ENCODE data around the gene ADAM30. TPM values are rescaled to one million over a fixed set of nuclear protein-coding genes. Genes with fewer than 3 reads are reported as not detected.
"Not testable (repeated sequence)": the region's sequence is repeated elsewhere in the genome, so short reads cannot be mapped to it uniquely, and the experiment has no call there.

The ADAM30 gene
- total RNA-seq, 1 experiment from 2014 or later, result not detected

DNA sequence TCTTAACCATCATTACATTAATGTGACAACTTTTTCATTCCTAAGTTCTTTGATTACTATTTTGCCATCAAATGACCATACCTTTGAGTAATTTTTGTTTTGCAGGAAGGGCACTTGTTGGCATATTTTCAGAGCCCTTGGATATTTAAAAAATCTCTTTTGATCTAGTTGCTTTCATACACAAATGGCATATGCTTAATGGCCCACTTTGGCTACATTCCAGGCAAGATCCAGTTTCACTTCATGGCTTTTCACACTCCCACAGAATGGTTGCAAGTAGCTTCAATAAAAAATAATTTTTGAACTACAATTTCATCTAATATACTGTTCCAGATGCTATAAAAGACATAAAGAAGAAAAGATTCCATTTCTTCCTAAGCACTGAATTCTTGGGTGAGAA lies 18.1 kb downstream of the ADAM30 start:
- DNase-seq (ENCODE audit: low spot score), result no peak

DNA sequence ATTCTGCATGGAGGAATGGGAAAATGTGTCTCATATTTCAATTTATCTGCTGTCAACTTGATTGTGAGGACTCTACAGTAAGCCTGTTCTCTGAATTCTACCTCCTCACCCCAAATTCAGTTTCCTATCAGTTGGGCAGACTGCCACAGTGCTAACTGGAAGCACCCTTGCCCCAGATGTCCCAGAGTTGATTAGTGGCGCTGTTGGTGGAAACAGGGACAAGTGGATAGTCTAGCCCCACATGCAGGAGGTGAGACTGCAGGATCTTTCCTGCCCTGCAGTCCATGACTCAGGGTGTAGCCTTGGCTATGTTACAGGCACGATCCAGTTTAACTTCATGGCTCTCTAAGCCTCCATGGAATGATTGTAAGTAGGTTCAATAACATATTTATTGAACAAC lies 22.1 kb downstream of the ADAM30 start:
- DNase-seq (ENCODE audit: low spot score), result no peak

DNA sequence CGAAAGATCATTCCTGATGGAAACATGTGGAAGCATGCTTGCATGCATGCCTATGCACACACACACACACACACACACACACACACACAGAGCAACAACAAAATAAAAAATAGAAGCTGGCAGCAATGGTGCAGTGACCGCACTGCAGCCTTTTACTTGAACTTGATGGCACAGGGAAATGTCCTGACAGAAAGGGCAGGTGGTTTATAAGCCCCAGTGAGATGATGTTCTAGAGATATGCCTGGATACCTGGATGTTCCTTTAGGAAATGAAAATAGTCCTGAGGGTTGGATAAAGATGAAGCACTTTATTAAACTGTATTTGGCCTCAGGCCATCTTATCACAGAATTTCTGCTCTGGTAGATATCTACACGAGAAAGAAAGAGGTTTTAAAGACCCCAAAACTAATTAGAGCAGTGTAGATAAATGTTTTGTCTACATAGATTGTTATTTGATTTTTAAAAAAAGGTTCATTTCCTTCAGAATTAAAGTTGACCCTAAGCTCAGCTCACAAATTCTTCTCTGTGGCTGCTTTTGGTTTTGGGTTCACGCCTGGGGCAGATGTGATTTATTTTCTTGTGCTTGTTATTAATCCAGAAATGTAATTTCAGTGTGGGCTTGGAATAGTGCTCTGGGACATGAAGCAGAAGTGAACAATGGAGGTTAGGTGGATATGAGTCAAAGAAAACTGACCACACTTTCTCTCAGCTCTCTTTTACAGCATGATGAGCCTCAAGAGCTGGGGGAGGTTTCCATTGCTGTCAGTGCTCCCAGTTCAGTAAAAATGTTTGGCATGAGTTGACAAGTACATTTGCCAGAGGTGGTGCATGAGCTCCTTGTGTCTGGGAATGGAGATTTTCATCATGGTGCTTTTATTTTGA lies 22.9 kb downstream of the ADAM30 start:
- DNase-seq (ENCODE audit: low spot score), result no peak

DNA sequence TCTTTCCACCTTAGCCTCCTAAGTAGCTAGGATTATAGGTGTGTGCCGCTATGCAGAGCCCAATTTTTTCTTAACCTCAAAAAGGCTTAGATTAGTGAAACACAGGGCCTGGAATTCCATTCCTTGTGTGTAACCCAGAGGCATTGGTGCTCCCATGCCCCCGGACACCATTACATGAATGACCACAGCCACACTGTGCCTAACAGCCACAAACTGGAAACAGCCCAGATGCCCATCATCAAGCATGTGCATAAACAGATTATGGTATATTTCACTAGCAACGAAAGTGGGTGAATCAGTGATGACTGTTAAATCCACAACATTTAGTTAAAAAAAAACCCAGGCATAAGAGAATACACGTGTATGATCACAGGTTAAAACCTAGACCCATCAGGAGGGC lies 24.4 kb downstream of the ADAM30 start:
- no peak for DNase-seq (ENCODE audit: low spot score)

DNA sequence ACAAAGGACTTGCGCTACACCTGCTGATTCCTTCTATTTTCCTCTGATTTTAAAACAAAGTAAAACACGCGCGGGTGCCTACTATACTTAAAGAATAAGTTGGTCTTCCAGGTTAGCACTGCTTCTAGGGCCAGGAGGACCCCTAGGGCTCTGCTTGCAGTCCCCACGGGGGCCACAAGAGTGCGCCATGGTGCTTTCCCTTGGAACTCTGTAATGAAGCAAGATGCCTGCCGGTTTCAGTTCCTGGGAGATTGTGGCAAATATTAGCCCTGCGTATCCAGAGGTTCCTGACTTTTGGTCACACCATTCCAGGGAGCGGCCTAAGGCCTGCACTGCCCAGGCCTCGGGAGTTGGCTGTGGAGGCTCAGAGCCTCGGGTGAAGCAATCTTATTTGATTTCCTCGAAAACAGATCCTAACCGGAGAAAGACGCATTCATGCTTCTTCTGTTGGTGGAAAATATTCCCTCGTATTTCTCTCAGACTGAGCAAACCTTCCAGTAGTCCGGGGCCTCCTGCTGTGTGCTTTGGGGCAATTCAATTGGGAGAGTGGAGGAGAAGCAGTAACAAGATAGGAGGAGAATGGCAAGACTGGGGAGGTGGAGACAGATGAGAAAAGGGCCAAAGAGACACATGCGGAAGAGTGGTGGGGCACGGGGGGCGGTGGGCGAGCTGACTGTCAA lies 25.3 kb downstream of the ADAM30 start:
- DNase-seq (ENCODE audit: low spot score), result peak; percentile 74

DNA sequence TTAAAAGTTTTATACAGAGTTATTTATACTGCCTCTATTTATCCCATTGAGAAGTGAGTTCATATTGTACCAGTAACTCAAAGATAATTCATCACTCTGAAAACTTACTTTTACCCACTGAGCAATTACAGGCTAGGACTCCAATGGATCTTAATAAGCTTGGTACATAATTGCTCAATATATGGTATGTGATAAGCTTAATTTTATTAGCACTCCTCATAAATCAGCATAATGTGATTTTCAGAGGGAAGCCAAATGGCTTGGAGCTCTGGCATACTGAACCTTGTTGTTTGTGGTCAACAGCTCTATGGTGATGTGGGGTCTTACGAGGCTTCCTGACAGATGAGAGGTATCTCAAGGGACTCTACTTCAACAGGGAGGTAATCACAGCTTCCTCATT lies 26.3 kb downstream of the ADAM30 start:
- no peak for DNase-seq (ENCODE audit: low spot score)

DNA sequence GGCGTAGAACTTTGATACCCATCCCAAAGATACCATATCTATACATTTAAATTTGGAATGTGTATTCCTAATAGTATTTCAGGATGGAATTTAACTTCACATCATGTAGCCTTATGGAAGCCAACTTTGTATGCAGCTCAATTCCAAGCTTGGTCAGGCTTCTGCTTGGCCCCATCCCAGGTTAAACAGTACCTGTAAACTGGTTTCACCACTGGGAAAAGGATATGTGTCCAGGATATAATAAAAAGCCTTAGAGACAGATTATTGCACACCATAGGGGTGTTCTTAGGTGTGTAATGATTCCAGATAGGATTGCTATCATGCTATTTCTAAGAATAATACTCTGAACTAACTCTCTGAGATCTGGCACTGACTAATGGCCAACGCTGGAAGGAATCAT lies 28.1 kb downstream of the ADAM30 start:
- no peak for DNase-seq (ENCODE audit: low spot score)

DNA sequence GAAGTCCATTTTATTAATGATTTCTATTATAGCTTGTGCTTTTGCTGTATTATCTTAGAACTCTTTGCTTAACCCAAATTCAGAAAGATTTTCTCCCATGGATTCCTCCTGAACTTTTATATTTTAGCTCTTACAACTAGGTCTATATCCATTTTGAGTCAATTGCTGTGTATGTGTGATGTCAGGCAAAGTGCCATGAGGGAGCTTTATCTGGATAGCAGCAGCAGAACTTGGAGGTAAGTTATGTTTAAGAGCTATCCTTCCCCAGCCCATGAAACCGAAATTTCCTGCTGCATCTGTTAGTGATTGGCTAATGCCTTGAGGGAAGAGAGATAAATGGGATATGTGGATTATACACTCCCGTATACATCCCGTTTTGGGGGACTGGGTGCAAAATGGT lies 29.9 kb downstream of the ADAM30 start:
- DNase-seq (ENCODE audit: low spot score), result no peak

DNA sequence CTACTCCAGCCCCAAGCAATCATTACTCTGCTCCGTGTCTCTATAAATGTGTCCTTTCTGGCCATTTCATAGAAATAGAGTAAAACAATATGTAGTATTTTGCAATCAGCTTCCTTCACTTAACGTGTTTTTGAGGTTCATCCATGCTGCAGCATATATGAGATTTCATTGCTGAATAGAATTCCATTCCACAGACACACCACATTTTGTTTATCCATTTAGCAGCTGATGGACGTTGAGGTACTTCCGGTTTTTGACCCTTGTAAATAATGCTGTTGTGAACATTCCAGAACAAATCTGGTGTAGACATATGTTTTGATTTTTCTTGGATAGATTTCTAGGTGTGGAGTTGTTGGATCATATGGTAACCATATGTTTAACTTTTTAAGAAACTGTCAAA lies 30.7 kb downstream of the ADAM30 start:
- no peak for DNase-seq (ENCODE audit: low spot score)

DNA sequence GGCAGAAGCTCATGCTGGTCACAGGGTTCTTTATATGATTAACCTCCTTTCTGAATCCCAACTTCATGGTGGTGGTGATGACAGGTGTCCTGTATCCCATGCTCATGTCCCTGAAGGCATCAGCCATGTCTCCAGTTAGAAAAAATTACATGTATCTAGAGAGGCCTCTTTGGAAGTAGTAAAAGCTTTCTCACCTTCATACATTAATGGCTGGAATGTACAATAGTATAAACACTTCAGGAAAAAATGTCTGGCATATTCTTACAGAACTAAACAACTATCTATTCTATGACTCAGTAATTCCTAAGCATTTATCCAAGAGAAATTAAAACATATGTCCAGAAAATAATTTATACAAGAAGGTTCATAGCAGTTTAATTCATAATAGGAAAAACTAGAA lies 34.0 kb downstream of the ADAM30 start:
- no peak for DNase-seq (ENCODE audit: low spot score)

DNA sequence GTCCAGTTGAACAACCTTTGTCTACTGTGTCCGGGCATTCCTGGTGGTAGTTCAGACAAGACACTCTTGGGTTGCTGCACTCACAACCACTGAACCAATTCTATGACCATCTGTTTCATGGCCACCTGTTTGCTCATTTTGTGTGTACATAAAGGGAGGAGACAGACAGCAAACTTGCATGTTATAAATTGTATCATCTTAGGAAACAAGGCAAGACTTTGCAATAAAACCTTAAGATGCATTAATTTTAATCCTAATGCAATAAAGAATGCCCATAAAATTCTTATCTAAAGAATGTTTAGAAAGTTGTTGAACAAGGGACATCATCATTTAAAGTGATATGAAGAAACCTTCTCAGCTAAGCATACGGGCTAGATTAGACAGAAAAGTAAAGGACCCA lies 34.8 kb downstream of the ADAM30 start:
- no peak for DNase-seq (ENCODE audit: low spot score)

DNA sequence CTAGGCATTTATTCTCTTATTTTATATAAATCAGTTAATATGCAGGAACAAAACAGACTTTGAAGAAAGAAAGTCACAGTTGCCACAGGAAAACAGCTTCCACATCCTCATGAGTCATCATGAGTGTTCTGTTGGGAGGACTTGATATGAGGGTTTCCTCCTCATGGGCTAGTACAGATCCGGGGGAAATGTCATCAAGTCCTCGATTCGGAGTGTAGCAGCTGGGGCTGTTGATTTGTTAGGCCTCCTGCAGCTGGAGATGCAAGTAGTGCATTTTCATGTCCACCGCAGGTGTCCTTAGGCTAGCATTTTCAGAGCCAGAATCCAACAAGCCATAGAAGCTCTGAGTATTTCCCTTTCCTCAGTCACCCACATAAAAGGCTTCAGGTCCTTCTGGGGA lies 36.7 kb downstream of the ADAM30 start:
- peak; percentile 51 for DNase-seq (ENCODE audit: low spot score)

DNA sequence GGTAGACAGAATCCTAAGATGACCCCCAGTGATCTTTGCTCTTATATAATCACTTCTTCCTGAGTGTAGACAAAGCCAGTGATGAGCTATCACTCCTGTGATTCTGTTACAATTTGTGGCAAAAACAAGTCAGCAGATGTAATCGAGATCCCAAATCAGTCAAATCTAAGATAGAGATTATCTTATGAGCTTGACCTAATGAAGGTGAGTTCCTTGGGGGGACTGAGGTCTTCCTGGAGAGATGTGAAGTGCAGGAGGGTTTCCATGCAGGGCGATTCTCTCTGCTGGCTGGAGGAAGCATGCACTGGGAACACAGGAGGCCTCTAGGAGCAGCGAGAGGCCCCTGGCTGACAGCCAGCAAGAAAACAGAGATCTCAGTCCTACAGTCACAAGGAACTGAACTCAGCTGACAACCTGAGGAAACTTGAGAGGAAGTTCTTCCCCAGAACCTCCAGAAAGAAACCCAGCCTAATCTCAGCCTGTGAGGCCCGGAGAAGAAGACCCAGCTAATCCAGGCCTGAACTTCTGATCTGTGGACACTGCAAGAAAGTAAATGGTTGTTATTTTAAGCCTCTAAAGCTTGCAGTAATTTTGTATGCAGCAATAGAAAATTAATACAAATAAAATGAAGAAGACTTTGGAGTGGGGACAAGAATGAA lies 37.6 kb downstream of the ADAM30 start:
- DNase-seq (ENCODE audit: low spot score), result not testable (repeated sequence)

DNA sequence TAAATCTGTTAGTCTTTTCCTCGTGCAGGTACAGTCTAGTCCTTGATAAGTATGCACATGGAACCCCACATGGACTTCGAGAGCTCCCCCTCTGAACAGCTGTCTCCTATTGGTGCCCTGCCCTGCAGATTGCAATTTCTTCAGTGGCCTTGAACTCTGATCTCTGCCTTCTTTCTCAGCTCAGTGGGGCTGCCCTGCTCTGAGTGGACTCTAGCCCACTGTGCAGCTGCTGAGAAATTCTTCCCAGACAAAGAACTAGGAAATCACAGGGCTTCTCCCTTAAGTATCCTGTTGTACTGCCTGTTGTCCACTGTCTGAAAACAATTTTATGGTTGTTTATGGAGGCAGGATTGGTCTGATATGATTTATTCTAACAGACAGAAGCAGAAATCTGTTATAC lies 38.2 kb downstream of the ADAM30 start:
- no peak for DNase-seq (ENCODE audit: low spot score)

DNA sequence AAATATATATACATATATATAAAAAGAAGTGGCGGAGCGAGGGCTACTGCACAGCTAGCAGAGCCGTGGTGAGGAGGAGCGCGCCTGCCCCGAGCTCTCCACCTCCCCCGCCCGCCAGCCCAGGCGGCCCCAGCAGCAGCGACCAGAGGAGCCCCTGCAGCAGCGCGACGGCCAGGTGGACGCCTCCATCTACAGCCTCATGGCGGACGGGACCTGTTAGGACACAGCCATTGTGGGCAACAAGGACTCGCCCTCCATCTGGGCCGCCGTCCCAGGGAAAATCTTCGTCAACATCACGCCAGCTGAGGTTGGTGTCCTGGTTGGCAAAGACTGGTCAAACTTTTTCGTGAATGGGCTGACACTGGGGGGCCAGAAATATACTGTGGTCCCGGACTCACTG lies 43.2 kb downstream of the ADAM30 start:
- DNase-seq (ENCODE audit: low spot score), result no peak

DNA sequence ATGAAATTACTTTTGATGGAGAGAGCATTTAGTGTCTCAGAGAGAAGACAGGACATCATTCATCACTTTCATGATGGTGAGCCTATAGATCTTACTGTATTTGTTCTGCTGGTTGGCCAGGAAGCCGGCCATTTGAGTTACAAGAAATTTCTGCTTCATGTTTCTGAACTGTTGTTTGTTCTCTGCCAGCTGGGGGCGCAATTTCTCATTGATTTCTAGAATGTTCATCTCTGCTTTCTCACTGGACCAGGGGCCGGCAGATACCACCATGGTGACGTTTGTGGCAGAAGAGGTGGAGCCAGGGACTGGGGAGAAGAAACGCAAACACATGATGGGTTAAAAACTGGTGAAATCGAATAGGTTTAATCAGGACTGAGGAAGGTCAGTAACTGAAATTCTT lies 52.1 kb downstream of the ADAM30 start:
- not testable (repeated sequence) for DNase-seq (ENCODE audit: low spot score)

Other genes with a start within 250 kb of the ADAM30 start
- gene ZNF697, start 248.2 kb downstream of the ADAM30 start, total RNA-seq (2014; rRNA removed; shearing (Covaris generic)), result 5.3 and 6.2 TPM in 2 replicates
- gene PHGDH, start 184.6 kb downstream of the ADAM30 start, total RNA-seq (2014; rRNA removed; shearing (Covaris generic)), result 338 and 346 TPM in 2 replicates
- gene HMGCS2, start 127.6 kb downstream of the ADAM30 start, total RNA-seq (2014; rRNA removed; shearing (Covaris generic)), result 0.87 and 3.8 TPM in 2 replicates
- not detected in 2 replicates for gene REG4, start 85.1 kb downstream of the ADAM30 start, total RNA-seq (2014; rRNA removed; shearing (Covaris generic))
- gene NOTCH2, start 173.1 kb upstream of the ADAM30 start, total RNA-seq (2014; rRNA removed; shearing (Covaris generic)), result 53.7 and 58.7 TPM in 2 replicates